NCI-H146 treated with DMSO at 0.1 percent for 48 hours (cell line): Measurements from ENCODE around the gene CDRT4.

ENCODE experiments used
- DNase-seq: peaks from one replicate; lab custom pipeline; 2025; ENCODE audit not compliant: unreplicated experiment; lab: John Stamatoyannopoulos, UW

Gene CDRT4

GRCh38 chr17:15492791-15493692 is 25.6 kb upstream of the CDRT4 start:
- no peak for DNase-seq

- DNase-seq, result no peak
Measured at GRCh38 chr17:15492186-15492585, 24.8 kb upstream of the CDRT4 start.

DNA sequence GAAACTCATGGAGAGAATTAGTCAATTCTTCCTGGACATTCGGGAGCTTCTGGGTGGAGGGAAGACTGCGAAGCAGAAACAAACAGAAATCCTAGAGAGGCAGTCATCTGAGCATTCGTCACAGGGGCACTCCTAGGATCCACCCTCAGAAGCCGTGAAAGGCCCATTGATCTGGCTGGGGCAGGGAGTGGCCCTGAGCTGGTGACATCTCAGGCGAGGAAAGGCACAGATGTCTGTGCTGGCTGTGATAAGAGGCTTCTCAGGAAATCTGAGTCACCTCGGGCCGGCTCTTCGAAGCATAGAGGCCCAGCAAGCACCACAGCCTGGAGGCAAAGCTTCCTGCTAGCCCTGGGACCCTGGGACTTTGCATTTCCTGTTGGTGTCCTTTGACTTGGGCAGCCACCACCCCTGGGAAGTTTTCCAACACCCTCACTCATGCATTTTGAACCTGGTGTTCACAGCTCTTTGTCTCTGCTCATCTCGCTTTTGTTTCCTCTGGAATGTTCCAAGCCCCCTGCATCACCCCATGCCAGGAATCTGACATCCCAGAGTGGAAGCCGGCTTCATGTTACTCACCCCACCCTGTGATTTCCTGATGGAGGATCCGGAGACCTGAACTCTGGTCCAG is 23.3 kb upstream of the CDRT4 start:
- DNase-seq, result no peak

GRCh38 chr17:15488557-15488956 is 21.1 kb upstream of the CDRT4 start:
- no peak for DNase-seq

GRCh38 chr17:15485045-15485444 is 17.6 kb upstream of the CDRT4 start:
- DNase-seq, result no peak

DNA sequence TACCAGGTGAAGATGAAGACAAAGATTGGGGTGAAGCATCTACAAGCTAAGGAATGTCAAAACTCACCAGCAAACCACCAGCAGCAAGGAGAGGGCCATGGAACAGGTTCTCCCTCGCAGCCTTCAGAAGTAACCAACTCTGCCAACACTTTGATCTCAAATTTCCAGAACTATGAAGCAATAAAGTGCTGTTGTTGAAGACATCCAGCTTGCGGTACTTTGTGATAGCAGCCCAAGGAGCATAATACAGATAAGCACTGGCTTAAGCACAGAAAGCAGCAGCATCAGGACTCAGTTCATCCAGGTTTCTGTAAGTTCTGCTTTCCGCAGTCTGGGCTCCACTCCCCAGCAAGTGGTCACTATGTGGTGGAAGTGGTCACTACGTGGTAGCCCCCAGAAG is 16.0 kb upstream of the CDRT4 start:
- DNase-seq, result no peak

DNA sequence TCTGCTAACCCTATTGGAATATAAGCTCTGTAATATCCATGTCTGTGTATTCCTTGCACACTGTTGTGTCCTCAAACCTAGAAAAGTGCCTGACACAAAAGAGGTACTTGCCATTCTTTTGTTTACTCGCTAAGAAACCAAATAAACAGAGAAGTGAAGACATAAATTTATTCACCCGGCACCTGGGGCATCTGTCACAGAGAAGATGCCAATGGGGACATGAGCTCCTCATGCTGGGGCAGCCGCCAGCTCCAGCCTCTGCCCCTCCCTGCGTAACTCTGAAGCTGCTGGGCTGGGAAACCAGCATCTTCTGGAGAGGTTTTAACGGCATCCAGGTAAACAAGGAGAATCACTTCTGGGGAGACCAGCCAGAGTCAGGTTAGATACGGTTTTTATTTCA is 15.1 kb upstream of the CDRT4 start:
- DNase-seq, result no peak

GRCh38 chr17:15481481-15481880 is 14.1 kb upstream of the CDRT4 start:
- DNase-seq, result no peak

DNA sequence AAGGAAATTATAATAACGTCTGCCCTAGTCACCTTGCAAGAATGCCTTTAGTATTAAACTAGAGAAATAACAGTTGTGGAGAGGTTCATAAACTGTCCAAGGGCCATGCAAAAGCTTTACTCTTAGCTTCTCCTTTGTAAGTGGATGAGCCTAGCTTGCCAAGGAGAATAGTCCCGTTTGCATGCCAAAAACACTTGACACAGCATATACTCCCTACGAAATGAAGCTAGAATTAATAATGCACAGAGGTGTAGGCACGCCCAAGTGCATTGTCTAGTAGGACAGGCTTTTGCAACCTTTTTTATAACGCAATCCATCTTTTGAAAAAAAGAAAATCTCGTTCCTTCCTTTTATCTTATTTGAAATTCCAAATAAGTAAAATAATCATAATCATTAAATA is 12.8 kb upstream of the CDRT4 start:
- DNase-seq, result no peak

- no peak for DNase-seq
Measured at GRCh38 chr17:15479703-15480102, 12.3 kb upstream of the CDRT4 start.

GRCh38 chr17:15478845-15479244 is 11.4 kb upstream of the CDRT4 start:
- no peak for DNase-seq

- no peak for DNase-seq
Measured at GRCh38 chr17:15475631-15476354, 8.4 kb upstream of the CDRT4 start.

GRCh38 chr17:15472891-15473290 is 5.5 kb upstream of the CDRT4 start:
- DNase-seq, result no peak

DNA sequence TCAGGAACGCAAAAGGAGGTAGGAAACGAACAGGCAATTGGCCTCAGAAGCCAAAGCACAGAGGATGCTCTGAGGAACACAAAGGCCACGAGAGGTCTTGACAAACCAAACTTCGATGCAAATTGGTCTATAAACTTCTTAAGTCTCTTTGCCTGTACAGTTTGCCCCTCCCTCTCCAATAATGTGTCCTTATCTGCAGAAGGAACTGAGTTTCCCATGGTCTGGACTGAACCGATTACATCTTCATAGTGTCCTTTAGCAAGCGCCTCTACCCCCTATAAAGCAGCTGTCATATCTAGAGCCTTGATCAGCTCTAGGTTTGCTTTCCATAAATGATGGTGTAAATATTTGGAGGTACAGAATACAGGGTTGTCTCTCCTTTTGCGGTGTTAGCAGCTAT is 3.1 kb upstream of the CDRT4 start:
- no peak for DNase-seq

DNA sequence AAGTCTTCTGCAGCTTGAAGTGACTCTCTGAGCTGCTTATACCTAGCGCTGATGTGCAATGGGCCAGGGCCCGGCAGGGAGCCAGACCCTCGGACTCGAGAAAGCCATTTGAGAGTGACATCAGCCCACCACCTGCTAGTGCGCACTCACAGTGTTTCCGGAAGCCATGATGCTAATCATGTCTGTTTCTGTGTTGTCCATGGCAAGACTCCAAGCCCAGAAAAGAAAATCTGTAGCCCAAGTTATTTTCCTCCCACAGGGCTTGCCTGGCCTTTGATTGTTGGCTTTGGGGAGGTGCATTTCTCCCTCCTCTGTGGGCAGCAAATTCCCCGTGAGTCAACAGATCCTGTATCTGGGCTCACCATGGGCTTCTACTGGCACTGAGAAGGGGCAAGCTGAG is 1.8 kb upstream of the CDRT4 start:
- no peak for DNase-seq

DNA sequence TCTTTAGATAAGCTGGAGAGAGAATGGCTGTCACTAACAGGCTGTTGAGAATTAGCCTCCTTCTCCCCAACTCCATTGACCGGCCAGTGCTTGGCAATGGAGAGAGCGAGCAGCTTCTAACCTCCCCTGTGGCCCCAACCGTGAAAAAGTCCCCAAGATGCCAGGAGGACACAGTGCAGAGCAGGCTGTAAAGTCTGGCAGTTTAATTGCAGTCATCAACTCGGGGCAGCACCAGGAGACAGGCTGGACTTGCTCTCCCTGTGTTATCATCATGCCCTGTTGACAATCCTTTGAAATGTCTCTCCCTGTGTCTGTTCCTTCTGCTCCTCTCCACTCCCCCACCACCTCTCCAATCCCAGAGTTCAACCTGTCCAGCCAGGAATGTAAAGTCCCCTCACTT is 705 bp upstream of the CDRT4 start:
- DNase-seq, result no peak

GRCh38 chr17:15466131-15466530 is 1.3 kb downstream of the CDRT4 start:
- DNase-seq, result no peak

DNA sequence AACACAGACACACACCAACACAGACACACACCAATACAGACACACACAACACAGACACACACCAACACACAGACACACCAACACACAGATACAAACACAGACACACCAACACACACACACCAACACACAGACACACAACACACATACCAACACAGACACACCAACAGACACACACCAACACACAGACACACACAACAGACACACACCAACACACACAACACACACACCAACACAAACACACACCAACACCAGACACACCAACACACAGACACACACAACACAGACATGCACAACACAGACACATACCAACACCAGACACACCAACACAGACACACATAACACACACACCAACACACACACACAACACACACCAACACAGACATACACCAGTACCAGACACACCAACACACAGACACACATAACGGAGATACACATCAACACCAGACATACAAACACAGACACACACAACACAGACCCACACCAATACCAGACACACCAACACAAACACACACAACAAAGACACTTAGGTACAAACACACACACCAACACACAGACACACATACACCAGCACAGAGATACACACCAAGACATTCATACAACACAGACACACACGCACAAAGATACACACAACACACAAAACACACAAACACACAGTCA is 2.2 kb downstream of the CDRT4 start:
- no peak for DNase-seq

- no peak for DNase-seq
Measured at GRCh38 chr17:15464231-15464985, 3.0 kb downstream of the CDRT4 start.

GRCh38 chr17:15462976-15463772 is 4.2 kb downstream of the CDRT4 start:
- DNase-seq, result no peak
